HCT116 (cell line): ENCODE measurements around the gene MARCKS. TPM values are rescaled to one million over a fixed set of nuclear protein-coding genes. Genes with fewer than 3 reads are reported as not detected.

ENCODE experiments used
- ATAC-seq: fragments of 200-7000 bp; cut with Tn5 transposase; 2 replicates; pipeline ENCODE4 v1.9.1; 2020; ENCODE audit warnings: mild to moderate bottlenecking, moderate library complexity
- BruUV-seq: library from RNA; stranded (reverse); fragments of 400-500 nt; replicated peaks from 2 replicates; lab custom pipeline; 2021; lab: Mats Ljungman, UMichigan
- CTCF ChIA-PET: fragments of 300-600 bp; sonication (Branson Sonifier 250); formaldehyde crosslinking; loops from one replicate; lab custom pipeline; 2021; ENCODE audit warnings: antibody characterized with exemption; lab: Charles Lee
- POLR2A ChIA-PET: fragments of 300-600, 350-600 bp; sonication (Branson Sonifier 250); formaldehyde crosslinking; loops from one replicate; lab custom pipeline; 2021; ENCODE audit warnings: antibody characterized with exemption; lab: Charles Lee
- RAD21 ChIA-PET, 2 experiments: fragments of 300-600 bp; sonication (Branson Sonifier 250); formaldehyde crosslinking; loops; one replicate each; lab custom pipeline; 2023; ENCODE audit warnings: low total read pairs in 2 of 2; ENCODE audit not compliant: uncharacterized antibody in 2 of 2, unreplicated experiment in 2 of 2, low non-redundant PET in 1 of 2; lab: Charles Lee
- DNase-seq: peaks from one replicate; pipeline ENCODE4 v3.0.0-alpha.2; 2010; ENCODE audit warnings: low read depth, low spot score
- H2AFZ ChIP-seq: fragments of 200-600 bp; shearing (Covaris generic), sonication (generic); 2 replicates; pipeline ENCODE4 v1.6.1; 2017; ENCODE audit warnings: low read depth, mixed run types, mixed read lengths, antibody characterized with exemption, low read length; ENCODE audit not compliant: poor library complexity, severe bottlenecking
- H3K27ac ChIP-seq: 2 replicates; pipeline ENCODE4 v1.5.1; 2012; ENCODE audit warnings: low read depth, low read length
- H3K27me3 ChIP-seq: fragments of 200-600 bp; sonication (generic); 2 replicates; pipeline ENCODE4 v1.6.1; 2016; ENCODE audit warnings: mixed run types, low read length, mixed read lengths; ENCODE audit not compliant: insufficient read depth
- H3K36me3 ChIP-seq, 2 experiments: fragments of 200-500 bp in 1 of 2; fragments of 200-600 bp in 1 of 2; sonication (Bioruptor generic) in 1 of 2; sonication (generic) in 1 of 2; 2 replicates each; pipeline versions ENCODE4 v1.5.1 to v1.6.1; 2014 to 2016; ENCODE audit warnings: low read length in 2 of 2, inconsistent platforms in 1 of 2, mixed read lengths in 1 of 2, mixed run types in 1 of 2; ENCODE audit not compliant: insufficient read depth in 2 of 2, control insufficient read depth in 1 of 2
- H3K4me1 ChIP-seq, 2 experiments: fragments of 200-600 bp in 1 of 2; sonication (generic) in 1 of 2; 2 replicates each; pipeline versions ENCODE4 v1.5.1 to v1.6.1; 2012 to 2017; ENCODE audit warnings: low read length in 2 of 2, inconsistent platforms in 1 of 2, mild to moderate bottlenecking in 1 of 2, mixed read lengths in 1 of 2, mixed run types in 1 of 2, moderate library complexity in 1 of 2; ENCODE audit not compliant: insufficient read depth in 2 of 2, control insufficient read depth in 1 of 2
- H3K4me2 ChIP-seq: fragments of 200-600 bp; sonication (generic); 2 replicates; pipeline ENCODE4 v1.6.1; 2017; ENCODE audit warnings: mixed run types, low read length, mixed read lengths
- H3K4me3 ChIP-seq, 2 experiments: fragments of 200-600 bp in 1 of 2; sonication (generic) in 1 of 2; replicated peaks in 1 of 2; 2 replicates each; pipeline ENCODE4 v1.5.1; 2011 to 2016; ENCODE audit warnings: low read length in 2 of 2, control low read depth in 1 of 2, low read depth in 1 of 2, mild to moderate bottlenecking in 1 of 2, mixed read lengths in 1 of 2, mixed run types in 1 of 2
- H3K79me2 ChIP-seq: fragments of 200-600 bp; sonication (generic); 2 replicates; pipeline ENCODE4 v1.6.1; 2017; ENCODE audit warnings: mild to moderate bottlenecking, mixed run types, low read length, moderate library complexity, mixed read lengths; ENCODE audit not compliant: insufficient read depth
- H3K9ac ChIP-seq: fragments of 200-600 bp; sonication (generic); 2 replicates; pipeline ENCODE4 v1.6.1; 2016; ENCODE audit warnings: low read length, mixed read lengths
- H3K9me2 ChIP-seq: fragments of 200-600 bp; sonication (generic), shearing (Covaris generic); 2 replicates; pipeline ENCODE4 v1.6.1; 2017; ENCODE audit warnings: mixed run types, mild to moderate bottlenecking, moderate library complexity; ENCODE audit not compliant: insufficient read depth
- H3K9me3 ChIP-seq, 2 experiments: fragments of 200-500 bp in 1 of 2; fragments of 200-600 bp in 1 of 2; sonication (Bioruptor generic) in 1 of 2; sonication (generic) in 1 of 2; 2 replicates each; pipeline ENCODE4 v1.6.1; 2014 to 2017; ENCODE audit warnings: low read length in 2 of 2, mixed read lengths in 2 of 2, inconsistent platforms in 1 of 2, low read depth in 1 of 2, mild to moderate bottlenecking in 1 of 2, mixed run types in 1 of 2, moderate library complexity in 1 of 2; ENCODE audit not compliant: control insufficient read depth in 1 of 2, insufficient read depth in 1 of 2
- H4K20me1 ChIP-seq: fragments of 200-600 bp; sonication (generic), shearing (Covaris generic); 2 replicates; pipeline ENCODE4 v1.6.1; 2017; ENCODE audit warnings: mixed run types, mild to moderate bottlenecking, moderate library complexity; ENCODE audit not compliant: insufficient read depth
- CEBPB ChIP-seq: IDR thresholded peaks from 2 replicates; pipeline ENCODE4 v1.6.1; 2012; ENCODE audit warnings: low read depth
- EGR1 ChIP-seq: IDR thresholded peaks from 2 replicates; pipeline ENCODE4 v1.6.1; 2012; ENCODE audit warnings: low read depth
- EZH2 ChIP-seq: fragments of 200-600 bp; sonication (generic); IDR thresholded peaks from 2 replicates; pipeline ENCODE4 v1.6.1; 2017; ENCODE audit warnings: antibody characterized with exemption, mixed run types
- EZH2phosphoT487 ChIP-seq: fragments of 200-600 bp; IDR thresholded peaks from 2 replicates; pipeline ENCODE4 v1.6.1; 2018; ENCODE audit warnings: antibody characterized with exemption, borderline replicate concordance
- FOSL1 ChIP-seq: IDR thresholded peaks from 2 replicates; pipeline ENCODE4 v1.6.1; 2012; ENCODE audit warnings: low read depth
- JUND ChIP-seq: IDR thresholded peaks from 2 replicates; pipeline ENCODE4 v1.6.1; 2012
- SRF ChIP-seq: IDR thresholded peaks from 2 replicates; pipeline ENCODE4 v1.6.1; 2012; ENCODE audit warnings: low read depth
- intact Hi-C: fragments of 100-400 bp; cut with micrococcal nuclease; formaldehyde crosslinking; loops from 2 replicates; pipeline ENCODE4 v1.10.0; 2022
- total RNA-seq: library from RNA; stranded (reverse); gene quantifications from one replicate; pipeline ENCODE4 v1.2.1, GENCODE V29; 2021; ENCODE audit not compliant: unreplicated experiment
- TF ChIP-seq, protein P1 (sequence below): IDR thresholded peaks from 2 replicates; pipeline ENCODE4 v1.6.1; 2012; ENCODE audit warnings: low read depth
- TF ChIP-seq, protein P2 (sequence below): IDR thresholded peaks from 2 replicates; pipeline ENCODE4 v1.6.1; 2012
- TF ChIP-seq, protein P3 (sequence below), 3 experiments: fragments of 200-600 bp in 1 of 3; sonication (generic) in 1 of 3; IDR thresholded peaks in 2 of 3; conservative IDR thresholded peaks in 1 of 3; 2 replicates each; pipeline ENCODE4 v1.5.1; 2012 to 2017; ENCODE audit warnings: low read depth in 2 of 3, low read length in 2 of 3, antibody characterized with exemption in 1 of 3, borderline replicate concordance in 1 of 3, control low read depth in 1 of 3, mild to moderate bottlenecking in 1 of 3, mixed read lengths in 1 of 3, mixed run types in 1 of 3, moderate library complexity in 1 of 3; ENCODE audit not compliant: insufficient read depth in 1 of 3
- TF ChIP-seq, protein P4 (sequence below): IDR thresholded peaks from 2 replicates; pipeline ENCODE4 v1.6.1; 2012
- TF ChIP-seq, protein P5 (sequence below): IDR thresholded peaks from 2 replicates; pipeline ENCODE4 v1.6.1; 2011; ENCODE audit warnings: mild to moderate bottlenecking, low read length, moderate library complexity; ENCODE audit not compliant: insufficient replicate concordance; ENCODE audit errors: extremely low read depth

Gene MARCKS
- total RNA-seq, 1 experiment from 2014 or later = 25.7 TPM

DNA sequence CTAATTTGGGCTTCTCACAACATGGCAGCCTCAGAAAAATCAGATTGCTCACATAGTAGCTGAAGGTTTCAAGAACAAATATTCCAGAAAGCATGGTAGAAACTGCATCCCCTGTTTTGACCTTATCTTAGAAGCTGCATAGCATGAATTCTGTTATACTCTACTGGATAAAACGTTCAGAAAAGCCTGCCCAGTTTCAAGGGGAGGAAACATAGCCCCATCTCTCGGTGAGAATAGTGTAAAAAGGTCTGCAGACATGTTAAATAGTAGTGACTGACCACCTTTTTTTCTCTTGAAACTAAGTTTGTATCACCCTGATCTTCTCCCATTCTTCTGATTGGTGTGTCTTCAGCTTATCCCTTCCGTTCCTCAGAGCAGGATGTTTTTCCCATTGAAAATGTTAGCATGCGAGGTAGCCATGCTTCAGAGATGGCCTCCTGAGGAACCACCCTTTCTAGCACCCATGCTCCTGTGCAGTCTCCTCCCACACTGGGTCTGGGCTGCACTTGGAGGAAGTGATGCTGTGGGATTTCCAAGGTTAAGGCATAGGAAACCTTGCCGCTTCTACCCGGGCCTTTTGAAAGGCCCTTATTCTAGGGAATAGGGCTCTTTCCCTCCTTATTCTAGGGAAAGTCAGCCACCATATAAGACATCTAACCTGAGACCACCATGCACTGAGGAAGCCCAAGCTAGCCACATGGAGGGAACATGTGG, 50.1 kb downstream of the MARCKS start (continued):
- TF ChIP-seq, protein P1, sequence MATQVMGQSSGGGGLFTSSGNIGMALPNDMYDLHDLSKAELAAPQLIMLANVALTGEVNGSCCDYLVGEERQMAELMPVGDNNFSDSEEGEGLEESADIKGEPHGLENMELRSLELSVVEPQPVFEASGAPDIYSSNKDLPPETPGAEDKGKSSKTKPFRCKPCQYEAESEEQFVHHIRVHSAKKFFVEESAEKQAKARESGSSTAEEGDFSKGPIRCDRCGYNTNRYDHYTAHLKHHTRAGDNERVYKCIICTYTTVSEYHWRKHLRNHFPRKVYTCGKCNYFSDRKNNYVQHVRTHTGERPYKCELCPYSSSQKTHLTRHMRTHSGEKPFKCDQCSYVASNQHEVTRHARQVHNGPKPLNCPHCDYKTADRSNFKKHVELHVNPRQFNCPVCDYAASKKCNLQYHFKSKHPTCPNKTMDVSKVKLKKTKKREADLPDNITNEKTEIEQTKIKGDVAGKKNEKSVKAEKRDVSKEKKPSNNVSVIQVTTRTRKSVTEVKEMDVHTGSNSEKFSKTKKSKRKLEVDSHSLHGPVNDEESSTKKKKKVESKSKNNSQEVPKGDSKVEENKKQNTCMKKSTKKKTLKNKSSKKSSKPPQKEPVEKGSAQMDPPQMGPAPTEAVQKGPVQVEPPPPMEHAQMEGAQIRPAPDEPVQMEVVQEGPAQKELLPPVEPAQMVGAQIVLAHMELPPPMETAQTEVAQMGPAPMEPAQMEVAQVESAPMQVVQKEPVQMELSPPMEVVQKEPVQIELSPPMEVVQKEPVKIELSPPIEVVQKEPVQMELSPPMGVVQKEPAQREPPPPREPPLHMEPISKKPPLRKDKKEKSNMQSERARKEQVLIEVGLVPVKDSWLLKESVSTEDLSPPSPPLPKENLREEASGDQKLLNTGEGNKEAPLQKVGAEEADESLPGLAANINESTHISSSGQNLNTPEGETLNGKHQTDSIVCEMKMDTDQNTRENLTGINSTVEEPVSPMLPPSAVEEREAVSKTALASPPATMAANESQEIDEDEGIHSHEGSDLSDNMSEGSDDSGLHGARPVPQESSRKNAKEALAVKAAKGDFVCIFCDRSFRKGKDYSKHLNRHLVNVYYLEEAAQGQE = no peak
- TF ChIP-seq SRF (no peak), EZH2 (no peak)

DNA sequence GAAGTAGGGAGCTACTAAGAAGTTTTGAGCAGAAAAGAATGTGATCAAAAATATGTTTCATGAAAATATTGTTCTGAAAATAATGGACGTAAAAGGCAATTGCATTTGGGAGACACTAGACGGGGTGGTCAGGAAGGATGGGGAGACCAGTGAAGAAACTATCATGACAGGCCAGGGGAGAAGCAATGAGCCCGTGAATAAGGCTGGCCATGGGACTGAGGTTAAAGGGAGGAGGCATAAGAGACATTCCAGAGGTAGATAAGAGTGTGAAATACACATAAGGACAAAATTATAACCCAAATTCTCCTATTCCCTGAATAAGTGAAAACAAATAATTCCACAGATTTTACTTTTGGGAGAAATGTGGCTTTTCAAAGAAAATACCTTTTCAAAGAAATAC, 51.7 kb downstream of the MARCKS start:
- H3K9ac ChIP-seq = no peak overlapping the region
- no peak overlapping the region for H3K4me2 ChIP-seq
- H3K36me3 ChIP-seq = no peaks in the 10 kb centered on the region
- no TSS peak for BruUV-seq
- H3K27ac ChIP-seq = no peak overlapping the region
- ChIA-PET CTCF (interaction anchor here (1.0 to 2.5 kb wide), 4 partner anchors 12 to 1129 kb away, joined by 6 to 8 read pairs (median 6); no protein-coding TSS in a partner anchor), POLR2A (no interaction called here), RAD21 (no interaction called here)
- H3K9me3 ChIP-seq = no peaks in the 10 kb centered on the region
- ATAC-seq (no peak), DNase-seq (no peak)
- no peak overlapping the region for H3K4me3 ChIP-seq
- H4K20me1 ChIP-seq = no peaks in the 10 kb centered on the region
- TF ChIP-seq EZH2phosphoT487 (no peak), FOSL1 (no peak), JUND (no peak), CEBPB (no peak), SRF (no peak), EGR1 (no peak)
- TF ChIP-seq, protein P2, sequence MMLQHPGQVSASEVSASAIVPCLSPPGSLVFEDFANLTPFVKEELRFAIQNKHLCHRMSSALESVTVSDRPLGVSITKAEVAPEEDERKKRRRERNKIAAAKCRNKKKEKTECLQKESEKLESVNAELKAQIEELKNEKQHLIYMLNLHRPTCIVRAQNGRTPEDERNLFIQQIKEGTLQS = no peak
- TF ChIP-seq, protein P3, sequence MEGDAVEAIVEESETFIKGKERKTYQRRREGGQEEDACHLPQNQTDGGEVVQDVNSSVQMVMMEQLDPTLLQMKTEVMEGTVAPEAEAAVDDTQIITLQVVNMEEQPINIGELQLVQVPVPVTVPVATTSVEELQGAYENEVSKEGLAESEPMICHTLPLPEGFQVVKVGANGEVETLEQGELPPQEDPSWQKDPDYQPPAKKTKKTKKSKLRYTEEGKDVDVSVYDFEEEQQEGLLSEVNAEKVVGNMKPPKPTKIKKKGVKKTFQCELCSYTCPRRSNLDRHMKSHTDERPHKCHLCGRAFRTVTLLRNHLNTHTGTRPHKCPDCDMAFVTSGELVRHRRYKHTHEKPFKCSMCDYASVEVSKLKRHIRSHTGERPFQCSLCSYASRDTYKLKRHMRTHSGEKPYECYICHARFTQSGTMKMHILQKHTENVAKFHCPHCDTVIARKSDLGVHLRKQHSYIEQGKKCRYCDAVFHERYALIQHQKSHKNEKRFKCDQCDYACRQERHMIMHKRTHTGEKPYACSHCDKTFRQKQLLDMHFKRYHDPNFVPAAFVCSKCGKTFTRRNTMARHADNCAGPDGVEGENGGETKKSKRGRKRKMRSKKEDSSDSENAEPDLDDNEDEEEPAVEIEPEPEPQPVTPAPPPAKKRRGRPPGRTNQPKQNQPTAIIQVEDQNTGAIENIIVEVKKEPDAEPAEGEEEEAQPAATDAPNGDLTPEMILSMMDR (IDR thresholded peaks at IDR 0.05 in 2 of 3, conservative IDR thresholded peaks at IDR 0.05 in 1 of 3; ENCODE audit: borderline replicate concordance in 1 of 3, insufficient read depth in 1 of 3, low read depth in 2 of 3, low read length in 2 of 3) = no peak
- TF ChIP-seq, protein P4, sequence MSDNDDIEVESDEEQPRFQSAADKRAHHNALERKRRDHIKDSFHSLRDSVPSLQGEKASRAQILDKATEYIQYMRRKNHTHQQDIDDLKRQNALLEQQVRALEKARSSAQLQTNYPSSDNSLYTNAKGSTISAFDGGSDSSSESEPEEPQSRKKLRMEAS = no peak
- TF ChIP-seq, protein P5, sequence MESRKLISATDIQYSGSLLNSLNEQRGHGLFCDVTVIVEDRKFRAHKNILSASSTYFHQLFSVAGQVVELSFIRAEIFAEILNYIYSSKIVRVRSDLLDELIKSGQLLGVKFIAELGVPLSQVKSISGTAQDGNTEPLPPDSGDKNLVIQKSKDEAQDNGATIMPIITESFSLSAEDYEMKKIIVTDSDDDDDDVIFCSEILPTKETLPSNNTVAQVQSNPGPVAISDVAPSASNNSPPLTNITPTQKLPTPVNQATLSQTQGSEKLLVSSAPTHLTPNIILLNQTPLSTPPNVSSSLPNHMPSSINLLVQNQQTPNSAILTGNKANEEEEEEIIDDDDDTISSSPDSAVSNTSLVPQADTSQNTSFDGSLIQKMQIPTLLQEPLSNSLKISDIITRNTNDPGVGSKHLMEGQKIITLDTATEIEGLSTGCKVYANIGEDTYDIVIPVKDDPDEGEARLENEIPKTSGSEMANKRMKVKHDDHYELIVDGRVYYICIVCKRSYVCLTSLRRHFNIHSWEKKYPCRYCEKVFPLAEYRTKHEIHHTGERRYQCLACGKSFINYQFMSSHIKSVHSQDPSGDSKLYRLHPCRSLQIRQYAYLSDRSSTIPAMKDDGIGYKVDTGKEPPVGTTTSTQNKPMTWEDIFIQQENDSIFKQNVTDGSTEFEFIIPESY = no peak
- no peaks in the 10 kb centered on the region for H3K4me1 ChIP-seq
- no peaks in the 10 kb centered on the region for H3K27me3 ChIP-seq
- intact Hi-C loops = loop anchor here (1.0 to 5.0 kb wide), 3 partner anchors 1128 to 1726 kb away; no protein-coding TSS in a partner anchor
- H3K79me2 ChIP-seq = no peaks in the 10 kb centered on the region
- peak overlapping the region; percentile 7 for H2AFZ ChIP-seq
- H3K9me2 ChIP-seq = no peaks in the 10 kb centered on the region
